KMS-11 (cell line): Measurements from ENCODE around the gene GLS2.
A peak's percentile ranks its signal among the peaks of the same experiment; 100 is the strongest.
"Not testable (repeated sequence)": the region's sequence is repeated elsewhere in the genome, so short reads cannot be mapped to it uniquely, and the experiment has no call there.

Experiments used
- H2AFZ ChIP-seq: fragments of 200-600 bp; sonication (generic); 2 replicates; pipeline ENCODE4 v1.6.1; 2016; ENCODE audit warnings: antibody characterized with exemption, mixed run types, low read depth
- H3K27ac ChIP-seq: fragments of 200-600 bp; sonication (generic); 2 replicates; pipeline ENCODE4 v1.6.1; 2016; ENCODE audit warnings: mild to moderate bottlenecking, mixed run types
- H3K27me3 ChIP-seq: fragments of 200-600 bp; sonication (generic); 2 replicates; pipeline ENCODE4 v1.6.1; 2017; ENCODE audit warnings: mild to moderate bottlenecking, low read depth, mixed run types, moderate library complexity; ENCODE audit not compliant: insufficient read depth
- H3K36me3 ChIP-seq: fragments of 200-600 bp; sonication (generic); 2 replicates; pipeline ENCODE4 v1.6.1; 2017; ENCODE audit warnings: mild to moderate bottlenecking, mixed run types; ENCODE audit not compliant: insufficient read depth
- H3K4me1 ChIP-seq: fragments of 200-600 bp; sonication (generic); 2 replicates; pipeline ENCODE4 v1.6.1; 2016; ENCODE audit warnings: mild to moderate bottlenecking, low read depth, mixed run types; ENCODE audit not compliant: poor library complexity, severe bottlenecking
- H3K4me2 ChIP-seq: fragments of 200-600 bp; sonication (generic); 2 replicates; pipeline ENCODE4 v1.7.0; 2016; ENCODE audit warnings: mild to moderate bottlenecking, mixed run types
- H3K4me3 ChIP-seq: fragments of 200-600 bp; sonication (generic); IDR thresholded peaks from 2 replicates; pipeline ENCODE4 v1.6.1; 2017; ENCODE audit warnings: low read depth, low read length, mixed read lengths; ENCODE audit not compliant: insufficient read depth
- H3K79me2 ChIP-seq: fragments of 200-600 bp; sonication (generic); 2 replicates; pipeline ENCODE4 v1.6.1; 2016; ENCODE audit warnings: low read depth, mixed run types; ENCODE audit not compliant: insufficient read depth
- H3K9ac ChIP-seq: fragments of 200-600 bp; sonication (generic); 2 replicates; pipeline ENCODE4 v1.6.1; 2016; ENCODE audit warnings: mild to moderate bottlenecking, mixed run types
- H4K20me1 ChIP-seq: fragments of 200-600 bp; sonication (generic); 2 replicates; pipeline ENCODE4 v1.6.1; 2016; ENCODE audit warnings: mild to moderate bottlenecking, mixed run types; ENCODE audit not compliant: insufficient read depth
- TF ChIP-seq, protein P1 (sequence below): fragments of 200-600 bp; sonication (generic); conservative IDR thresholded peaks from 2 replicates; pipeline ENCODE4 v1.6.1; 2017; ENCODE audit warnings: low read depth, mild to moderate bottlenecking, antibody characterized with exemption, low read length, moderate library complexity, mixed read lengths

GLS2 gene

DNA sequence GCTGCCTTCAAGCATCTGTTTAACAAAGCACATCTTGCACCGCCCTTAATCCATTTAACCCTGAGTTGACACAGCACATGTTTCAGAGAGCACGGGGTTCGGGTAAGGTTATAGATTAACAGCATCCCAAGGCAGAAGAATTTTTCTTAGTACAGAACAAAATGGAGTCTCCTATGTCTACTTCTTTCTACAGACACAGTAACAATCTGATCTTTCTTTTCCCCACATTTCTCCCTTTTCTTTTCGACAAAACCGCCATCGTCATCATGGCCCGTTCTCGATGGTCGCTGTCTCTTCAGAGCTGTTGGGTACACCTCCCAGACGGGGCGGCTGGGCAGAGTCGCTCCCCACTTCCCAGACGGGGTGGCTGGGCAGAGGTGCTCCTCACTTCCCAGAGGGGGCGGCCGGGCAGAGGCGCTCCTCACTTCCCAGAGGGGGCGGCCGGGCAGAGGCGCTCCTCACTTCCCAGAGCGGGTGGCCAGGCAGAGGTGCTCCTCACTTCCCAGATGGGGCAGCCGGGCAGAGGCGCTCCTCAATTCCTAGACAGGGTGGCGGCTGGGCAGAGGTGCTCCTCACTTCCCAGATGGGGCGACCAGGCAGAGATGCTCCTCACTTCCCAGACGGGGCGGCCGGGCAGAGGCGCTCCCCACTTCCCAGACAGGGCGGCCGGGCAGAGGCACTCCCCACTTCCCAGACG, 5.6 kb upstream of the GLS2 start:
- not testable (repeated sequence) for H3K79me2 ChIP-seq, H3K4me1 ChIP-seq, H4K20me1 ChIP-seq, H3K36me3 ChIP-seq, H2AFZ ChIP-seq, H3K9ac ChIP-seq, H3K4me3 ChIP-seq, H3K27ac ChIP-seq, H3K4me2 ChIP-seq
- H3K27me3 ChIP-seq, result peaks cover 26% of the 10 kb centered on the region; the same call in 1 of the 2 replicates

DNA sequence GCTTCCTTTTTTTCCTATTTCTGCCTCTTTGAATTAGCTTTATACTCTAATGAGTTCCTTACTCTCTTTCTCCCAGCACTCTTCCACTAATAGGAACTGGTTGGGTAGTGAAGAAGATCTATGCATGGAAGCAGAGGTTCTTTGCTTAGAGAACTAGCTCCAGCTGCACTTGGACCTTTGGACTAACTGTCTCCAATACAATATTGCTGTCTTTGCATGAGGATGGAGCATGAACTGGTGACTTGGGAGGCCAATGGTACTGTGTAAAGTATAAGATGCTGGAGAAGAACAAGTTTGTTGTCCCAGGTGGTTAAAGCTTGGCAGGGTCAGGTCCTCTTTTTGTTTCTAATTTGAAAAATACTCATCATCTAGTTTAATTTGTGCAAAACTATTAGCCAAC, 2.4 kb upstream of the GLS2 start:
- Histone ChIP-seq H3K4me1 (no peaks in the 10 kb centered on the region), H4K20me1 (no peaks in the 10 kb centered on the region), H2AFZ (no peak overlapping the region), H3K27me3 (peaks cover 19% of the 10 kb centered on the region; the same call in 1 of the 2 replicates), H3K4me3 (no peak overlapping the region), H3K4me2 (no peak overlapping the region), H3K36me3 (no peaks in the 10 kb centered on the region), H3K27ac (no peak overlapping the region), H3K9ac (no peak overlapping the region), H3K79me2 (no peaks in the 10 kb centered on the region)
- TF ChIP-seq, protein P1, sequence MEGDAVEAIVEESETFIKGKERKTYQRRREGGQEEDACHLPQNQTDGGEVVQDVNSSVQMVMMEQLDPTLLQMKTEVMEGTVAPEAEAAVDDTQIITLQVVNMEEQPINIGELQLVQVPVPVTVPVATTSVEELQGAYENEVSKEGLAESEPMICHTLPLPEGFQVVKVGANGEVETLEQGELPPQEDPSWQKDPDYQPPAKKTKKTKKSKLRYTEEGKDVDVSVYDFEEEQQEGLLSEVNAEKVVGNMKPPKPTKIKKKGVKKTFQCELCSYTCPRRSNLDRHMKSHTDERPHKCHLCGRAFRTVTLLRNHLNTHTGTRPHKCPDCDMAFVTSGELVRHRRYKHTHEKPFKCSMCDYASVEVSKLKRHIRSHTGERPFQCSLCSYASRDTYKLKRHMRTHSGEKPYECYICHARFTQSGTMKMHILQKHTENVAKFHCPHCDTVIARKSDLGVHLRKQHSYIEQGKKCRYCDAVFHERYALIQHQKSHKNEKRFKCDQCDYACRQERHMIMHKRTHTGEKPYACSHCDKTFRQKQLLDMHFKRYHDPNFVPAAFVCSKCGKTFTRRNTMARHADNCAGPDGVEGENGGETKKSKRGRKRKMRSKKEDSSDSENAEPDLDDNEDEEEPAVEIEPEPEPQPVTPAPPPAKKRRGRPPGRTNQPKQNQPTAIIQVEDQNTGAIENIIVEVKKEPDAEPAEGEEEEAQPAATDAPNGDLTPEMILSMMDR, result no peak

DNA sequence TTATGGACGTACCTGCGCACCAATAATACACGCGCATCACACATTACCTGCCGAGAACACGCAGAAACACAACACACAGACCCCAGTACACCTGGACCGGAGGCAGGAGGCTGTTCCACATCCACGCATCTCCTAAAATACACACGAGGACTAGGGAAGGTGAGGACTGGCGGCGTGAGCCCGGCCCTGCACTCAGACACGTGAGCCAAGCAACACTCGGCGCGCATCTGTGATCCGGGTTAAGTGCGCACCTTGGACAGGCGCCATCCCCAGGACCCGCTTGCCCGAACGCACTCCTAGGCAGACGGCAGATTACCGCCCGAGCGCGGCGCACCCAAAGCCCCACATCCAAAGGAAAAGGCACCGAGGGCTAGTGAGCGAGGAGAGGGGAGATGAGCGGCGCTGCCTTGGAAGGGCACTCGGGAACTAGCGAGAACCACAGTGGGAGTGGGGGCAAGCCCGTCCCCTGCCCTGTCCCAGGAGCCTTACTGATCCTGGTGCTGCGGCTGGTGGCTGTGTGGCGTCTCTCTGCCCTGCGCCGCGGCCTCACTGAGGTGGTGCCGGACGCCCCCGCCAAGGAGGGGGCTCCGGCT, 417 bp downstream of the GLS2 start:
- Histone ChIP-seq H3K4me3 (no peak overlapping the region), H3K79me2 (no peaks in the 10 kb centered on the region), H3K36me3 (no peaks in the 10 kb centered on the region), H2AFZ (peak overlapping the region; percentile 78), H3K4me1 (no peaks in the 10 kb centered on the region), H3K27ac (no peak overlapping the region), H3K27me3 (peaks cover 19% of the 10 kb centered on the region; the same call in 1 of the 2 replicates), H3K4me2 (peak overlapping the region; percentile 66), H4K20me1 (no peaks in the 10 kb centered on the region), H3K9ac (no peak overlapping the region; the same call in 1 of the 2 replicates)
- TF ChIP-seq, protein P1, result no peak

DNA sequence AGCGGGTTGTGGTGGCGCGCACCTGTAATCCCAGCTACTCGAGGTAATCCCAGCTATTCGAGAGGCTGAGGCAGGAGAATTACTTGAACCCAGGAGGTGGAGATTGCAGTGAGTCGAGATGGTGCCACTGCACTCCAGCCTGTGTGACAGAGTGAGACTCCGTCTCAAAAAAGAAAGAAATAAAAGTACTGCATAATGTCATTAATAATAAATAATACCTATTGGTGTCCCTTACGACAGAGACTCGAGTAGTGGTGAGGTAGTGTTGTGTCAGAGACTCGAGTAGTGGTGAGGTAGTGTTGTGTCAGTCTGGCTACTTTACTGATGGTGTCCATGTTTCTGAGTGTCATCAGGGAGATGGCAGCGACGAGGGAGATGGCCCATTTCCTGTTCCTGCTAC, 1.3 kb downstream of the GLS2 start:
- no peaks in the 10 kb centered on the region for H3K4me1 ChIP-seq
- H4K20me1 ChIP-seq, result no peaks in the 10 kb centered on the region
- H3K36me3 ChIP-seq, result no peaks in the 10 kb centered on the region
- no peak overlapping the region for H3K4me2 ChIP-seq
- H3K27ac ChIP-seq, result no peak overlapping the region
- TF ChIP-seq, protein P1, result no peak
- H3K27me3 ChIP-seq, result peaks cover 17% of the 10 kb centered on the region; the same call in 1 of the 2 replicates
- no peak overlapping the region for H3K4me3 ChIP-seq
- H2AFZ ChIP-seq, result no peak overlapping the region
- H3K79me2 ChIP-seq, result no peaks in the 10 kb centered on the region
- H3K9ac ChIP-seq, result no peak overlapping the region

DNA sequence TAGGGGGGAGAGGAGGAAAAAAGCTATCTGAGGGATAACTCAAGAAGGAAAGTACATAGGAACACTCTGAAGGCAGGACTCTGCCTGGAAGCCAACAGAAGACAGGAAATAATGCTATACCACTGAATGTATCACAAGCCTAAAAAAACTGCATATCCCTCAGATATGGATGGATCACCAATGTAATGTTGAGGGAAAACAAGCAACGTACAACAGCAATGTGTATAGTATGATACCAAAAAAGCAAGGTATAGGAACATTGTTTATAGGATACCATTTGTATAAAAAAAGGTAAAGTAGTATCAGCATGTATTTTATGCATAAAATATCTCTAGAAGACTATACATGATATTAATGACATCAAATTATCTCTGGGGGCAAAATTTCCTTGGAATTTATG, 3.4 kb downstream of the GLS2 start:
- Histone ChIP-seq H3K27me3 (peaks cover 4% of the 10 kb centered on the region; the same call in 1 of the 2 replicates), H3K4me3 (no peak overlapping the region), H4K20me1 (no peaks in the 10 kb centered on the region), H2AFZ (no peak overlapping the region), H3K4me1 (no peaks in the 10 kb centered on the region), H3K36me3 (no peaks in the 10 kb centered on the region), H3K4me2 (no peak overlapping the region), H3K9ac (no peak overlapping the region), H3K79me2 (no peaks in the 10 kb centered on the region), H3K27ac (no peak overlapping the region)
- TF ChIP-seq, protein P1, result no peak
